ENCODE results near the gene SMIM13. TPM values are rescaled to one million over a fixed set of nuclear protein-coding genes. Genes with fewer than 3 reads are reported as not detected.

The SMIM13 gene
- total RNA-seq, 2 donors from 2014 or later: 12.2 TPM

DNA sequence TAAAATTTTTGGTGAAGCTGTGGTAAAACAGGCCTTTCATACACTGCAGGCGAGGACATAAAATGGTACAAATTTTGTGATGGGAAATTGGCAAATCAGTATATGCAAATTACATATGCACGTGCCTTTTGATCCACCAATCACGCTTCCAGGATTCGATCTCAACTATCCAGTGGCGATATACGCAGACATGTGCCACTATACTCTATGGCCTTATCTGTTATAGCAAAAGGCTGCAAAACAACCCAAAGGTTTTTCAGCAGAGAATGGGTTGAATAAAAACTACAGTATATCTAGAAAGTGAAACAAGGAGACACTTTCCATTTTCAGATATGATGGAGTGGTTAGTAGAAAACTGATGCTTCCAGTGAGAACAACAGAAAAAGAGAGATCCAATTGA, 59.8 kb downstream of the SMIM13 start:
- Mint-ChIP-seq H3K4me3 (peak overlapping the region; percentile 48), H3K27me3 (ENCODE audit: insufficient read depth) (peaks cover 8% of the 10 kb centered on the region), H3K9me3 (no peaks in the 10 kb centered on the region), H3K4me1 (peaks cover 21% of the 10 kb centered on the region), H3K27ac (no peak overlapping the region), H3K36me3 (ENCODE audit: low read depth) (no peaks in the 10 kb centered on the region)
- H3K4me1 ChIP-seq (ENCODE audit: control insufficient read depth, insufficient read depth, low read length): peaks cover 3% of the 10 kb centered on the region
- H3K4me3 ChIP-seq (ENCODE audit: low read length): no peak overlapping the region
- no peak overlapping the region for H3K9ac ChIP-seq (ENCODE audit: extremely low read depth, low read length, poor library complexity, severe bottlenecking)
- H3K36me3 ChIP-seq (ENCODE audit: control insufficient read depth, insufficient read depth, low read length): no peaks in the 10 kb centered on the region
- 94 to 100% methylated on average over 6 of the region's 6 CpGs for WGBS, 2 experiments (ENCODE audit: insufficient coverage in 1 of 2, insufficient read length in 1 of 2)
- H3K9me3 ChIP-seq (ENCODE audit: control insufficient read depth, low read length): no peaks in the 10 kb centered on the region
- no peak for DNase-seq
- H3K27me3 ChIP-seq (ENCODE audit: control insufficient read depth, insufficient read depth, low read length, poor library complexity, severe bottlenecking): no peaks in the 10 kb centered on the region
- TF ChIP-seq, protein P1, sequence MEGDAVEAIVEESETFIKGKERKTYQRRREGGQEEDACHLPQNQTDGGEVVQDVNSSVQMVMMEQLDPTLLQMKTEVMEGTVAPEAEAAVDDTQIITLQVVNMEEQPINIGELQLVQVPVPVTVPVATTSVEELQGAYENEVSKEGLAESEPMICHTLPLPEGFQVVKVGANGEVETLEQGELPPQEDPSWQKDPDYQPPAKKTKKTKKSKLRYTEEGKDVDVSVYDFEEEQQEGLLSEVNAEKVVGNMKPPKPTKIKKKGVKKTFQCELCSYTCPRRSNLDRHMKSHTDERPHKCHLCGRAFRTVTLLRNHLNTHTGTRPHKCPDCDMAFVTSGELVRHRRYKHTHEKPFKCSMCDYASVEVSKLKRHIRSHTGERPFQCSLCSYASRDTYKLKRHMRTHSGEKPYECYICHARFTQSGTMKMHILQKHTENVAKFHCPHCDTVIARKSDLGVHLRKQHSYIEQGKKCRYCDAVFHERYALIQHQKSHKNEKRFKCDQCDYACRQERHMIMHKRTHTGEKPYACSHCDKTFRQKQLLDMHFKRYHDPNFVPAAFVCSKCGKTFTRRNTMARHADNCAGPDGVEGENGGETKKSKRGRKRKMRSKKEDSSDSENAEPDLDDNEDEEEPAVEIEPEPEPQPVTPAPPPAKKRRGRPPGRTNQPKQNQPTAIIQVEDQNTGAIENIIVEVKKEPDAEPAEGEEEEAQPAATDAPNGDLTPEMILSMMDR (conservative IDR thresholded peaks at IDR 0.05): no peak
- H3K27ac ChIP-seq (ENCODE audit: low read depth, low read length): no peak overlapping the region

DNA sequence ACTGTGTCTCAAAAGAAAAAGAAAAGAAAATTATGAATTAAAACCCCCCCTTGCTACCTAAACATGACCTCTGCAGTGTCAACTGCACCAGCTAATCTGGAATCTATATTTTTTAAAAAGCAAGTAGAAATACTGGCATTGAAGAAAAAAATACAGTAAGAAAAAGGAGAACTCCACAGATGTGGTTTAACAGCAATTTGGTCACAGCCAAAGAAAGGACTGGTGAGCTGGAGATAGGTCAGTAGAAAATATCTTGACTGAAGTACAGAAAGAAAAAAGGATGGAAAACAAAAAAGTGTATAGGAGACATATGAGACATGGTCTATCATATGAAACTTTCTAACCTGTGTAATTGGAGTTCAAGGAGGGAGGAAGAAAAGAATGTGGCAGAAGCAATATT, 62.0 kb downstream of the SMIM13 start:
- no peaks in the 10 kb centered on the region for H3K36me3 ChIP-seq (ENCODE audit: control insufficient read depth, insufficient read depth, low read length)
- Mint-ChIP-seq H3K36me3 (ENCODE audit: low read depth) (no peaks in the 10 kb centered on the region), H3K27me3 (ENCODE audit: insufficient read depth) (peaks cover 8% of the 10 kb centered on the region), H3K4me1 (peaks cover 19% of the 10 kb centered on the region), H3K4me3 (no peak overlapping the region), H3K9me3 (no peaks in the 10 kb centered on the region), H3K27ac (no peak overlapping the region)
- no peaks in the 10 kb centered on the region for H3K9me3 ChIP-seq (ENCODE audit: control insufficient read depth, low read length)
- DNase-seq: no peak
- no peaks in the 10 kb centered on the region for H3K27me3 ChIP-seq (ENCODE audit: control insufficient read depth, insufficient read depth, low read length, poor library complexity, severe bottlenecking)
- TF ChIP-seq, protein P1 (conservative IDR thresholded peaks at IDR 0.05): no peak
- no peak overlapping the region for H3K4me3 ChIP-seq (ENCODE audit: low read length)
- H3K4me1 ChIP-seq (ENCODE audit: control insufficient read depth, insufficient read depth, low read length): peaks cover 3% of the 10 kb centered on the region
- no peak overlapping the region for H3K27ac ChIP-seq (ENCODE audit: low read depth, low read length)
- no peak overlapping the region for H3K9ac ChIP-seq (ENCODE audit: extremely low read depth, low read length, poor library complexity, severe bottlenecking)

DNA sequence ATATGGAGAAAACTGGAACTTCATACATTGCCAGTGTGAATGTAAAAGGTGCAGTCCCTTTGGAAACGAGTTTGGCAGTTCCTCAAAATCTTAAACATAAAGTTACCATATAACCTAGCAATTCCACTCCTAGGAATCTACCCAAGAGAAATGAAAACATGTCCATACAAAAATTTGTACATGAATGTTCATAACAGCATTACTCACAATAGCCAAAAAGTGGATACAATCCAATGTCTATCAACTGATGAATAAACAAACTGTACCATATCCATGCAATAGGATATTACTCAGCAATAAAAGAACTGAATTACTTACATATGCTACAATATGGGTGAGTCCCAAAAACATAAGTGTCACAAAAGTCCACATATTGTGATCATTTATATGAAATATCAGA, 66.6 kb downstream of the SMIM13 start:
- no peak overlapping the region for H3K27ac ChIP-seq (ENCODE audit: low read depth, low read length)
- peaks cover 1% of the 10 kb centered on the region for H3K27me3 Mint-ChIP-seq (ENCODE audit: insufficient read depth)
- no peaks in the 10 kb centered on the region for H3K9me3 Mint-ChIP-seq
- H3K9ac ChIP-seq (ENCODE audit: extremely low read depth, low read length, poor library complexity, severe bottlenecking): no peak overlapping the region
- no peak overlapping the region for H3K4me3 ChIP-seq (ENCODE audit: low read length)
- no peaks in the 10 kb centered on the region for H3K36me3 ChIP-seq (ENCODE audit: control insufficient read depth, insufficient read depth, low read length)
- DNase-seq: no peak
- H3K4me1 Mint-ChIP-seq: peaks cover 2% of the 10 kb centered on the region
- TF ChIP-seq, protein P1 (conservative IDR thresholded peaks at IDR 0.05): no peak
- no peak overlapping the region for H3K4me3 Mint-ChIP-seq
- H3K27ac Mint-ChIP-seq: no peak overlapping the region
- no peaks in the 10 kb centered on the region for H3K27me3 ChIP-seq (ENCODE audit: control insufficient read depth, insufficient read depth, low read length, poor library complexity, severe bottlenecking)
- no peaks in the 10 kb centered on the region for H3K36me3 Mint-ChIP-seq (ENCODE audit: low read depth)
- no peaks in the 10 kb centered on the region for H3K9me3 ChIP-seq (ENCODE audit: control insufficient read depth, low read length)
- WGBS, 2 experiments (ENCODE audit: insufficient coverage in 1 of 2, insufficient read length in 1 of 2): 68 to 86% methylated on average over 1 of the region's 1 CpG
- H3K4me1 ChIP-seq (ENCODE audit: control insufficient read depth, insufficient read depth, low read length): no peaks in the 10 kb centered on the region
